Measurements from ENCODE around the gene LBX2. TPM values are rescaled to one million over a fixed set of nuclear protein-coding genes. Genes with fewer than 3 reads are reported as not detected.

LBX2 gene
- total RNA-seq, 1 experiment from 2014 or later: not detected

- peaks cover 15% of the 10 kb centered on the region for H3K27me3 ChIP-seq (replicated peaks; ENCODE audit: insufficient read depth, low read depth, low read length, poor library complexity)
- H3K36me3 ChIP-seq (ENCODE audit: insufficient read depth, low read length, poor library complexity, severe bottlenecking): peaks cover 25% of the 10 kb centered on the region
- CTCF ChIA-PET: no interaction called here
- POLR2A ChIA-PET (ENCODE audit: low non-redundant PET): no interaction called here
- no peak for DNase-seq (ENCODE audit: low spot score)
- intact Hi-C loops (cut with micrococcal nuclease; ENCODE audit: unreplicated experiment): no loop called here
- no peaks in the 10 kb centered on the region for H3K9me3 ChIP-seq (ENCODE audit: low read depth, low read length, poor library complexity, severe bottlenecking)
- no peak overlapping the region for H3K4me3 ChIP-seq (ENCODE audit: low read depth, low read length, poor library complexity, severe bottlenecking)
- H3K27ac ChIP-seq (ENCODE audit: low read depth, low read length, poor library complexity, severe bottlenecking): no peak overlapping the region
- no TSS peak for BruUV-seq (replicated peaks)
- TF ChIP-seq, protein P1, sequence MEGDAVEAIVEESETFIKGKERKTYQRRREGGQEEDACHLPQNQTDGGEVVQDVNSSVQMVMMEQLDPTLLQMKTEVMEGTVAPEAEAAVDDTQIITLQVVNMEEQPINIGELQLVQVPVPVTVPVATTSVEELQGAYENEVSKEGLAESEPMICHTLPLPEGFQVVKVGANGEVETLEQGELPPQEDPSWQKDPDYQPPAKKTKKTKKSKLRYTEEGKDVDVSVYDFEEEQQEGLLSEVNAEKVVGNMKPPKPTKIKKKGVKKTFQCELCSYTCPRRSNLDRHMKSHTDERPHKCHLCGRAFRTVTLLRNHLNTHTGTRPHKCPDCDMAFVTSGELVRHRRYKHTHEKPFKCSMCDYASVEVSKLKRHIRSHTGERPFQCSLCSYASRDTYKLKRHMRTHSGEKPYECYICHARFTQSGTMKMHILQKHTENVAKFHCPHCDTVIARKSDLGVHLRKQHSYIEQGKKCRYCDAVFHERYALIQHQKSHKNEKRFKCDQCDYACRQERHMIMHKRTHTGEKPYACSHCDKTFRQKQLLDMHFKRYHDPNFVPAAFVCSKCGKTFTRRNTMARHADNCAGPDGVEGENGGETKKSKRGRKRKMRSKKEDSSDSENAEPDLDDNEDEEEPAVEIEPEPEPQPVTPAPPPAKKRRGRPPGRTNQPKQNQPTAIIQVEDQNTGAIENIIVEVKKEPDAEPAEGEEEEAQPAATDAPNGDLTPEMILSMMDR (conservative IDR thresholded peaks at IDR 0.05; ENCODE audit: low read depth, low read length): no peak
- TF ChIP-seq EZH2 (IDR thresholded peaks at IDR 0.05; ENCODE audit: borderline replicate concordance, low read depth, low read length, poor library complexity, severe bottlenecking): no peak
- peaks cover 8% of the 10 kb centered on the region for H3K4me1 ChIP-seq (ENCODE audit: insufficient read depth, low read length, poor library complexity, severe bottlenecking)
Observed at GRCh38 chr2:74524005-74524404, 24.6 kb upstream of the LBX2 start.

- Histone ChIP-seq H3K36me3 (ENCODE audit: insufficient read depth, low read length, poor library complexity, severe bottlenecking) (peaks cover 18% of the 10 kb centered on the region), H3K27me3 (replicated peaks; ENCODE audit: insufficient read depth, low read depth, low read length, poor library complexity) (peaks cover 29% of the 10 kb centered on the region), H3K9me3 (ENCODE audit: low read depth, low read length, poor library complexity, severe bottlenecking) (no peaks in the 10 kb centered on the region), H3K4me3 (ENCODE audit: low read depth, low read length, poor library complexity, severe bottlenecking) (no peak overlapping the region), H3K4me1 (ENCODE audit: insufficient read depth, low read length, poor library complexity, severe bottlenecking) (no peaks in the 10 kb centered on the region), H3K27ac (ENCODE audit: low read depth, low read length, poor library complexity, severe bottlenecking) (no peak overlapping the region)
- POLR2A ChIA-PET (ENCODE audit: low non-redundant PET): no interaction called here
- intact Hi-C loops (cut with micrococcal nuclease; ENCODE audit: unreplicated experiment): no loop called here
- TF ChIP-seq, protein P1 (conservative IDR thresholded peaks at IDR 0.05; ENCODE audit: low read depth, low read length): no peak
- no peak for DNase-seq (ENCODE audit: low spot score)
- no TSS peak for BruUV-seq (replicated peaks)
- CTCF ChIA-PET: no interaction called here
Observed at GRCh38 chr2:74522516-74522915, 23.1 kb upstream of the LBX2 start.

DNA sequence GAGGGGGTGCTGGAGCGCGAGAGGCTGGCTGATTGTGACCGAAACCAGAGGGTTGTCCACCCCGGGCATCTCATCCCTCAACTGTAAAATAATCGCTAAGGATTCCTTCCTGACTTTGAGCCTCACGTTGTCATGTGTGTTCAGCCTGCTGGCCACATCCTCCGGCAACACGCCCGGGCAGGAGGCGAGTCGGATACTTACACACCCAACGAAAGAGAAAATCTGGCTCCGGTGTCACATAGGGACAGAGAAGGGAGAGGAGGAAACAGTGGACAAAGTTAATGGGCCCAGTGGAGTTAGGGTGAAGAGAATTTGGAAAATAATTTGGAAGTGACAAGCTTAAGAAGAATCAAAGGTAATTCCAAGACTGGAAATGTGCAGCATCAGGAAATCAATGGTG, 17.2 kb upstream of the LBX2 start:
- CTCF ChIA-PET: no interaction called here
- H3K36me3 ChIP-seq (ENCODE audit: insufficient read depth, low read length, poor library complexity, severe bottlenecking): no peaks in the 10 kb centered on the region
- DNase-seq (ENCODE audit: low spot score): no peak
- peaks cover 76% of the 10 kb centered on the region for H3K27me3 ChIP-seq (replicated peaks; ENCODE audit: insufficient read depth, low read depth, low read length, poor library complexity)
- POLR2A ChIA-PET (ENCODE audit: low non-redundant PET): no interaction called here
- TF ChIP-seq, protein P1 (conservative IDR thresholded peaks at IDR 0.05; ENCODE audit: low read depth, low read length): no peak
- no peak for TF ChIP-seq EZH2 (IDR thresholded peaks at IDR 0.05; ENCODE audit: borderline replicate concordance, low read depth, low read length, poor library complexity, severe bottlenecking)
- no TSS peak for BruUV-seq (replicated peaks)
- intact Hi-C loops (cut with micrococcal nuclease; ENCODE audit: unreplicated experiment): no loop called here
- no peak overlapping the region for H3K27ac ChIP-seq (ENCODE audit: low read depth, low read length, poor library complexity, severe bottlenecking)
- H3K4me1 ChIP-seq (ENCODE audit: insufficient read depth, low read length, poor library complexity, severe bottlenecking): peaks cover 21% of the 10 kb centered on the region
- H3K9me3 ChIP-seq (ENCODE audit: low read depth, low read length, poor library complexity, severe bottlenecking): no peaks in the 10 kb centered on the region
- no peak overlapping the region for H3K4me3 ChIP-seq (ENCODE audit: low read depth, low read length, poor library complexity, severe bottlenecking)
